ENCODE data around the gene XYLT2.

Gene XYLT2

GRCh38 chr17:50373705-50374104 is 27.8 kb downstream of the XYLT2 start:
- peak overlapping the region; percentile 92 for H3K4me3 Mint-ChIP-seq
- no peaks in the 10 kb centered on the region for H3K27me3 Mint-ChIP-seq (ENCODE audit: low read depth)
- H3K36me3 Mint-ChIP-seq (ENCODE audit: low read depth) = peaks cover 21% of the 10 kb centered on the region
- H3K9me3 Mint-ChIP-seq = no peaks in the 10 kb centered on the region
- H3K27ac Mint-ChIP-seq = peak overlapping the region; percentile 97
- peaks cover 21% of the 10 kb centered on the region for H3K4me1 Mint-ChIP-seq (ENCODE audit: low read depth)

- no peak overlapping the region for H3K4me3 Mint-ChIP-seq
- H3K9me3 Mint-ChIP-seq = no peaks in the 10 kb centered on the region
- H3K36me3 Mint-ChIP-seq (ENCODE audit: low read depth) = peaks cover 24% of the 10 kb centered on the region
- peaks cover 18% of the 10 kb centered on the region for H3K4me1 Mint-ChIP-seq (ENCODE audit: low read depth)
- no peak overlapping the region for H3K27ac Mint-ChIP-seq
- no peaks in the 10 kb centered on the region for H3K27me3 Mint-ChIP-seq (ENCODE audit: low read depth)
These were observed 30.1 kb downstream of the XYLT2 start for GRCh38 chr17:50375858-50376538.

GRCh38 chr17:50379351-50380132 is 33.6 kb downstream of the XYLT2 start:
- H3K27ac Mint-ChIP-seq = no peak overlapping the region
- H3K9me3 Mint-ChIP-seq = no peaks in the 10 kb centered on the region
- H3K4me1 Mint-ChIP-seq (ENCODE audit: low read depth) = no peaks in the 10 kb centered on the region

GRCh38 chr17:50380369-50381259 is 34.7 kb downstream of the XYLT2 start:
- H3K4me1 Mint-ChIP-seq (ENCODE audit: low read depth) = no peaks in the 10 kb centered on the region
- no peaks in the 10 kb centered on the region for H3K9me3 Mint-ChIP-seq
- H3K36me3 Mint-ChIP-seq (ENCODE audit: low read depth) = peaks cover 41% of the 10 kb centered on the region
- no peak overlapping the region for H3K4me3 Mint-ChIP-seq
- no peak overlapping the region for H3K27ac Mint-ChIP-seq
- no peaks in the 10 kb centered on the region for H3K27me3 Mint-ChIP-seq (ENCODE audit: low read depth)

More at GRCh38 chr17:50379351-50380132, 33.6 kb downstream of the XYLT2 start:
- Mint-ChIP-seq H3K36me3 (ENCODE audit: low read depth) (peaks cover 31% of the 10 kb centered on the region), H3K27me3 (ENCODE audit: low read depth) (no peaks in the 10 kb centered on the region), H3K4me3 (no peak overlapping the region)

GRCh38 chr17:50381260-50381815 is 35.4 kb downstream of the XYLT2 start:
- Mint-ChIP-seq H3K27me3 (ENCODE audit: low read depth) (no peaks in the 10 kb centered on the region), H3K9me3 (no peaks in the 10 kb centered on the region), H3K4me3 (no peak overlapping the region), H3K4me1 (ENCODE audit: low read depth) (no peaks in the 10 kb centered on the region), H3K36me3 (ENCODE audit: low read depth) (peaks cover 40% of the 10 kb centered on the region), H3K27ac (no peak overlapping the region)

- Mint-ChIP-seq H3K4me1 (ENCODE audit: low read depth) (peaks cover 3% of the 10 kb centered on the region), H3K9me3 (no peaks in the 10 kb centered on the region), H3K36me3 (ENCODE audit: low read depth) (peaks cover 46% of the 10 kb centered on the region), H3K27me3 (ENCODE audit: low read depth) (no peaks in the 10 kb centered on the region), H3K4me3 (no peak overlapping the region), H3K27ac (no peak overlapping the region)
These were observed 36.0 kb downstream of the XYLT2 start for GRCh38 chr17:50381920-50382319.

- Mint-ChIP-seq H3K9me3 (no peaks in the 10 kb centered on the region), H3K36me3 (ENCODE audit: low read depth) (peaks cover 55% of the 10 kb centered on the region), H3K4me3 (no peak overlapping the region), H3K27ac (no peak overlapping the region), H3K4me1 (ENCODE audit: low read depth) (peaks cover 3% of the 10 kb centered on the region), H3K27me3 (ENCODE audit: low read depth) (no peaks in the 10 kb centered on the region)
These were observed 37.0 kb downstream of the XYLT2 start for GRCh38 chr17:50382931-50383330.

GRCh38 chr17:50386510-50386909 is 40.6 kb downstream of the XYLT2 start:
- Mint-ChIP-seq H3K4me1 (ENCODE audit: low read depth) (peaks cover 6% of the 10 kb centered on the region), H3K27ac (no peak overlapping the region), H3K27me3 (ENCODE audit: low read depth) (no peaks in the 10 kb centered on the region), H3K9me3 (no peaks in the 10 kb centered on the region), H3K4me3 (no peak overlapping the region), H3K36me3 (ENCODE audit: low read depth) (peaks cover 64% of the 10 kb centered on the region)

- H3K27ac Mint-ChIP-seq = no peak overlapping the region
- H3K27me3 Mint-ChIP-seq (ENCODE audit: low read depth) = no peaks in the 10 kb centered on the region
- no peak overlapping the region for H3K4me3 Mint-ChIP-seq
- no peaks in the 10 kb centered on the region for H3K9me3 Mint-ChIP-seq
- peaks cover 6% of the 10 kb centered on the region for H3K4me1 Mint-ChIP-seq (ENCODE audit: low read depth)
- H3K36me3 Mint-ChIP-seq (ENCODE audit: low read depth) = peaks cover 72% of the 10 kb centered on the region
These were observed 42.8 kb downstream of the XYLT2 start for GRCh38 chr17:50388728-50389127.

- Mint-ChIP-seq H3K36me3 (ENCODE audit: low read depth) (peaks cover 72% of the 10 kb centered on the region), H3K27me3 (ENCODE audit: low read depth) (no peaks in the 10 kb centered on the region), H3K4me1 (ENCODE audit: low read depth) (peaks cover 9% of the 10 kb centered on the region), H3K27ac (no peak overlapping the region), H3K9me3 (no peaks in the 10 kb centered on the region), H3K4me3 (no peak overlapping the region)
These were observed 43.6 kb downstream of the XYLT2 start for GRCh38 chr17:50389534-50389933.

GRCh38 chr17:50392621-50393020 is 46.7 kb downstream of the XYLT2 start:
- Mint-ChIP-seq H3K4me3 (no peak overlapping the region), H3K4me1 (ENCODE audit: low read depth) (peaks cover 25% of the 10 kb centered on the region), H3K27me3 (ENCODE audit: low read depth) (no peaks in the 10 kb centered on the region), H3K27ac (no peak overlapping the region), H3K36me3 (ENCODE audit: low read depth) (peaks cover 58% of the 10 kb centered on the region), H3K9me3 (no peaks in the 10 kb centered on the region)

GRCh38 chr17:50393700-50394099 is 47.8 kb downstream of the XYLT2 start:
- Mint-ChIP-seq H3K36me3 (ENCODE audit: low read depth) (peaks cover 47% of the 10 kb centered on the region), H3K27me3 (ENCODE audit: low read depth) (no peaks in the 10 kb centered on the region), H3K4me1 (ENCODE audit: low read depth) (peaks cover 25% of the 10 kb centered on the region), H3K27ac (no peak overlapping the region), H3K4me3 (no peak overlapping the region), H3K9me3 (no peaks in the 10 kb centered on the region)

- H3K36me3 Mint-ChIP-seq (ENCODE audit: low read depth) = peaks cover 41% of the 10 kb centered on the region
- H3K27ac Mint-ChIP-seq = peak overlapping the region; percentile 26
- no peaks in the 10 kb centered on the region for H3K27me3 Mint-ChIP-seq (ENCODE audit: low read depth)
- no peaks in the 10 kb centered on the region for H3K9me3 Mint-ChIP-seq
- H3K4me3 Mint-ChIP-seq = peak overlapping the region; percentile 97
- H3K4me1 Mint-ChIP-seq (ENCODE audit: low read depth) = peaks cover 24% of the 10 kb centered on the region
These were observed 48.8 kb downstream of the XYLT2 start for GRCh38 chr17:50394711-50395110.
